CMK (cell line): ENCODE measurements around the gene CUX1.
A peak's percentile ranks its signal among the peaks of the same experiment; 100 is the strongest.

Experiments used
- DNase-seq: peaks from one replicate; pipeline ENCODE4 v3.0.0-alpha.2; 2010; ENCODE audit warnings: low read depth

CUX1 gene

DNA sequence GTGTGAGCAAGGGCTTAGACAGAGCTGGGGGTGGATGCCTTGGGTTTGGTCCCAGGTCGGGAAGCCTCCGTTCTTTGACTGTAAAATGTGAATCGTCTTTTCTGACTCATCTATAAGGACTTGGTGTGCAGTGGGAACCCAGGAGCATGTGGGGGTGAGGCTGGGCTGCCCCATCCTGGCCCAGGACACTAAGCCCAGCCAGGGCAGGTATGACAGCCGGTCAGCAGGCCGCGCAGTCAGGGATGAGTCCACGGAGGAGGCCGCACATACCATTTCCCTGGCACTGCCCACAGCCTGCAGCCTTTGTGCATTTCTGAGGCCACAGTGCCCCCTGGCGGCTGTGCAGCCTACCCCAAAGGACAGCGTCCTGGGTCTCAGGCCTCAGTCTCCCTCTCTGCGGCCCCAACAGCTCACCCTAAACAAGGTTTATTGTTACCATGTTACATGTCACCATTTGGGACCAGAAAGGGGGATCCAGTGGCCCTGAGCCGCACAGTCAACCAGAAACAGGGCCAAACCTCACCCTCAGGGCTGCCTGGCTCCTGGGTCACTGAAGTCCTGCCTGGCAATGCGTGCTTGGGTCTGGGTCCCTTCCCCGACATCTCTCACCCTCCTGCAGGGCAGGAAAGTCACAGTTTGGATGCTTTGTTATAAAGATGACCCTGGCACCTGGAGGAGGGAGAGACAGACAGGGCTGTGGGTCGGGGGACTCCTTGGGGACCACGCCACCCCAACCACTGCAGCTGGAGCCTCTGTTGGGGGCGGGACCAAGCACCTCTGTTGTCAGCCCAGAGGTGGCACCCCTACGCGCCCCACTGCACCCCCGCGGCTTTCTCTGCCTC lies 454.9 kb downstream of the CUX1 start:
- DNase-seq = peak; percentile 48

- DNase-seq = no peak
These were observed 455.7 kb downstream of the CUX1 start for GRCh38 chr7:102272917-102273748.

GRCh38 chr7:102273749-102274712 lies 456.6 kb downstream of the CUX1 start:
- DNase-seq = no peak

- DNase-seq = no peak
These were observed 457.8 kb downstream of the CUX1 start for GRCh38 chr7:102275123-102275703.

DNA sequence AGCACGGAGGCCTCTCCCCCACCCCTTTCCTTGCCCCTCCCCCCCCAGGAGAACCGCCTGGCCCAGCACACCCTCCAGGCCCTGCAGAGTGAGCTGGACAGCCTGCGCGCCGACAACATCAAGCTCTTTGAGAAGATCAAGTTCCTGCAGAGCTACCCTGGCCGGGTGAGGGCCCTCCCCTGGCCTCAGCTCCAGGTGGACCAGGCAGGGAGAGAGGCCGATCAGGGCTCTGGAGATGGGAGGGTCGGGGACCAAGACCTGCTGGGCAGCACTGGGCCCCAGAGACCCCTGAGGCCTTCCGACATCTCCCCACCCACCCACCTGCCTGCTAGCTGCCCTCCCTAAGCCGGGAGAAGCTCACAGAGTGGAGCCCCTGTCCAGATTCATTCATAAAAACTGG lies 460.5 kb downstream of the CUX1 start:
- no peak for DNase-seq

- peak; percentile 36 for DNase-seq
These were observed 462.3 kb downstream of the CUX1 start for GRCh38 chr7:102279537-102280400.

GRCh38 chr7:102280521-102280920 lies 463.1 kb downstream of the CUX1 start:
- no peak for DNase-seq

DNA sequence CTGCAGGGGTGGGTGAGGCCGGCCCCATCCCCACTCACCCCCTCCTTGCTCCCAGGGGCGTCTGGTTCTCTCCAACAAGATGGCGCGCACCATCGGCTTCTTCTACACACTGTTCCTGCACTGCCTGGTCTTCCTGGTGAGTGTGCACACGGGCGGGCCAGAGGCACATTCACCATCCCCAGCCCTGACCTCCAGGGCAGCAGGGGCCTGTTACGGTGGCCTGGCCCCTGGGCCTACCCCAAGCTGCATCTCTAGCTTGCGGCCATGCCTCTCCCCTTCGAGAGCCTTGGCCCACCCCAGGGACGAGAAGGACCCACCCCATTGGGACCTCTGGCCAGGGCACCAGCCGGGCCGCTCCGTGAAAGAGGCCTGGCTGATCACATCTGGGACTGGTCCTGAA lies 464.4 kb downstream of the CUX1 start:
- DNase-seq = no peak

- DNase-seq = no peak
These were observed 465.3 kb downstream of the CUX1 start for GRCh38 chr7:102282465-102283362.

DNA sequence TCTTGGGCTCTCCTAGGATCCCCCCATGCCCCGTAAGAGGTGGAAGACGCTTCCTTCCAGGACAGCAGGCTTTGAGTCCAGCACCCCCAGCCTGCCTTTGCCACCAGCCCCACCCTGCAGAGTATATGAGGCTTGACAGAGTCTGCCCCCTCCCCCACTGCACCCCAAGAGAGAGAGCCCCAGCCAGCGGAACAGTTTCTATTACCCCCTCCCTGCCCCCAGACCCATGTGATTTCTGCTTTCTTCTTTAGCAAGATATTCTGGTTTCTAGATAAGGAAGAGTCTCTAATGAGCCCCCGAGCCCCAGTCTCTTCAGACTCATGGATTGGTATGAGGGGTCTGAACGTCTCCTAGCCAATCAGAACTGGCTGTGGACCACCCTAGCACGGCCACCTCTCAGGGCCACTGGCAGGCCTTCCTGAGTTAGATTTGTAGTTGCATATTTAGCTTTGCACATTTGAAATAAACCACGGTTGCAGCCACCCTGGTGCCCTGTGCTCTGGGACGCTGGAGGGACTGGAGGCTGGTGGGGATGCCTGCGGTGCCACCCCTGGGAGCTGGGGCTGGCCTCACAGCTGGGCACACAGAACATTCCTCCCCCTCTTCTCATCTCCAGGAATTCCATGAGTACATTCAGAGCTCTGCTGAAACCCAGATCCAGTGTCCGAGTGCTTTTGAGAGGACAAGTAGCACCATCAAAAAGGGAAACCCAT lies 466.2 kb downstream of the CUX1 start:
- no peak for DNase-seq

GRCh38 chr7:102284399-102284798 lies 467.0 kb downstream of the CUX1 start:
- no peak for DNase-seq

GRCh38 chr7:102284891-102285539 lies 467.6 kb downstream of the CUX1 start:
- no peak for DNase-seq

DNA sequence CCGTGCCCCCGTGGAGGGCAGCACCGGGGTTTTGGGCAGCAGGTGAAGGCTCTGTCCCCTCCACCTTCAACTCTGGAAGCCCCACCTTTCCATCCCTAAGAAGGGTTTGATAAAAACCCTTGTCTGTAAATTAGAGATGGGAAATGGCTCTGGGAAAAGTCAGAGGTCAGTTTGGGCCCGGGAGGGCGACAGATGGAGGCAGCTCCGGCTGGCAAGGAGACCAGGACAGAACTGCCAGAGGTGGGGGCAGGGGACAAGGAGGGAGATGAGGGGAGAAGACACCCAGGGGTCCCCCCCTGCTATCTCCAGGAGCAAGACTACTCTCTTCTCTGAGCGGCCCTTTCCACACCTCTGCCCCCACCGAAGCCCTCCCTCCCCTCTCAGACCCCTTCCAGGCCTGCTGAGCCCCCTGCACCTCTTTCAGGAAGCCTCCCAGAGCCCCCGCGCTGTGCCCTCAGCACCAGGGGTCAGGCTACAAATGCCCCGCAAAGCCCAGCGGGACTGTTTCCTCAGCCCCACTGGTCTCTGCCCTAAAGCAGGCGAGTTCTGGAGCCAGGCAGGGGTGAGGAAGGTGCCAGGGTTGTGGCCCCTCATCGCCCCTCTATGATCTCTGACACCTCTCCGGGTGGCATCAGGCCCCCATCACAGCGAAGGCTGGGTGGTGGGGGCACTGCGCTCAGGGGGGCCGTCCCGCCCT lies 468.3 kb downstream of the CUX1 start:
- no peak for DNase-seq

DNA sequence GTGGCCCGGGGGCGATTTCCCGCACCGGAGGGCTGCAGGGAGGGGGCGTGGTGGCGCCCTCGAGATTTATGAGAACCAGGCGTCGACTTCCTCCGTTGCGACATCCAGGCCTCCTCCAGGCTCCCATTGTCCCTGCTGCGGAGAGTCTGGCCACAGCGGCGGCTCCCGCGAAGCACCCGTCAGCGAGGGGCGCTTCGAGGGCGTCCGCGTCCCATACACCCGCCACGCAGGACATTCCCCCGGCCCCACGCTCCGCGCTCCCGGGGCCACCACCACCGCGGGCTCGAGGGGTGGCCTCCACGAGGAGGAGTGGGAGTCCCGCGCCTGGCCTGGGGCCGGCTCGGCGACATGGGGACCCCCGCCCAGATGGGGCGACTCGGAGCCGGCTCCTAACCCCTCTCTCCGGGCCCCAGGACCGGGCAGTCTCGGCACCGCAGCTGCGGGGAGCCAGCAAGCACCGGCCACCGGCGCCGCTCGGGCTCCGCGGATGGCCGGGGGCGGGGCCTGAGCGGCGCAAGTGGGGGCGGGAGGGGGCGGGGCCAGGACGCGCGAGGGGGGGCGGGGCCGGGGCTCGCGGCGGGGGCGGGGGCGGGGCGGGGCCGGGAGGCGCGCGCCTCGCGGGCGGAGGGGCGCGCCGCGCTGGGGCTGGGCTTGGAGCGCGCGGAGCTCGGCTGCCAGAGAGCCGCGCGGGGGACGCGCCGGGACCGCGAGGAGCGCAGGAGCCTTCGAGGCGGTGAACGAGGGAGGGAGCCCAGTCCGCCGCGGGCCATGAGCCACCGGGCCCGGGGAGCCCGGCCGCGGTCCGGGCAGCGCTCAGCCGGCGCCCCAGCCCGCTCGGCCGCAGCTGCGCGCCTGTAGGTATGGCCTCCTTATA lies 469.0 kb downstream of the CUX1 start, which contains the start of gene SH2B2:
TSS of gene SH2B2 (plus strand) at position 632 of the 874 bp plus-strand sequence. CDS start 13,683 bp downstream, outside the sequence.
- DNase-seq = no peak

DNA sequence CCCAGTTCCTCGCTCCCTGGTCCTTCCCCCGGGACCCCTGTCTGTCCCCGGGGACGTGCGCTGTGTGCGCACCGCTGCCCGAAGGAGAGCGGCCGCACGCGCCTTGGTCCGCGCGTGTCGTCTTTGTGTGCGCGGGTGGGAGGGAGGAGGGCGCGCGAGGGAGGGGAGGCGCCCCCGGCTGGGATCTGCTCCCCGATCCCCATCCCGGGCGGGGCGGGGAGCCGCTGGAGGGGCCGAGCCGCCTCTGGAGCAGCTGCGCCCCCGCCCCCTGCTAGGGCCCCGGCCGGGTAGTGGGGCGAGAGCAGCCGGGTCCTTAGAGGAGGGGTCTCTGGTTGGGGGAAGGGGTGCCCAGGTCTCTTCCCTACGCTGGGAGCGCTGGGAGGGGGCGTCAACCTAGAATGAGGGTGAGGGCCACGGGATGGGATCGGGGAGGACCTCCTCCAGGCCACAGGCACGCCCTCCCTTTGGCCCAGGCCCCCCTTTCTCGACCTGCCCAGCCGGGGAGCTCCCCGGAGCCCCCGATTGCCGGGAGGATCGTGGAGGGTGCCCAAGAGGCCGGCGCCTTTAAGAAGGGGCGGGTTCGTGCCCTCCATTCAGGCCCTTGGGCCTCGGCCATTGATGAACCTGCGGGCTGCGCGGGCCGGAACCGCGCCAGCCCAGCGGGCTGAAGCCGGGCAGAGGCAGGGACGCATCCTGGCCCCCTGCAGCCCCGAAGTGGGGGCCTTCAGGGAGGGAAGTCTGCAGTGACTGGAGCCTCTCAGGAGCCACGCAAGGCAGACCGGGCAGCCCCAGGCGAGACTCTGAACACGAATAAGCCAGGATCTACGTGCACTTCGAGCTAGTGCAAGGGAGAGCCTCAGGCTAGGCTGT lies 469.9 kb downstream of the CUX1 start:
- no peak for DNase-seq

- no peak for DNase-seq
These were observed 470.5 kb downstream of the CUX1 start for GRCh38 chr7:102287981-102288278.
